ENCODE measurements around the gene OCA2.

Gene OCA2

DNA sequence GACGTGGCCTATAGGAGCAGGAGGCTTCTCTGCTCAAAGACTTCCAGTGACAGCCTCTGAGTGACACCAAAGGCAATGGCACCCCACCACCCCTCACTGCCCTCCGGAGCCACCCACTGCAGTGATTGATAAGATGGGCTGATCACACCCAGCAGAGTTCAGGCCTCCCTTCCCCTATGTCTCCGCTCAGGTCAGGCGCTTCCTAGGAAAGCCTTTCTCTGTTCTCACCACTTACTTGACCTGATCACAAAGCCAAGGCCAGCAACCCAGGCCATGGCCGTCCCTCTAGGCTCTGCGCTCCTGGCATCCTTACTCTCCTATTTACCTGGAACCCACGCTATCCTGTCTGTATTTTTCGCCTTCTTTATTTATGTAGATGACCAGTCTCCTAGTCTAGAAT lies 282.3 kb downstream of the OCA2 start:
- DNase-seq (ENCODE audit: insufficient read length, low spot score) (no peak), FAIRE-seq (no peak)
- TF ChIP-seq, protein P1, sequence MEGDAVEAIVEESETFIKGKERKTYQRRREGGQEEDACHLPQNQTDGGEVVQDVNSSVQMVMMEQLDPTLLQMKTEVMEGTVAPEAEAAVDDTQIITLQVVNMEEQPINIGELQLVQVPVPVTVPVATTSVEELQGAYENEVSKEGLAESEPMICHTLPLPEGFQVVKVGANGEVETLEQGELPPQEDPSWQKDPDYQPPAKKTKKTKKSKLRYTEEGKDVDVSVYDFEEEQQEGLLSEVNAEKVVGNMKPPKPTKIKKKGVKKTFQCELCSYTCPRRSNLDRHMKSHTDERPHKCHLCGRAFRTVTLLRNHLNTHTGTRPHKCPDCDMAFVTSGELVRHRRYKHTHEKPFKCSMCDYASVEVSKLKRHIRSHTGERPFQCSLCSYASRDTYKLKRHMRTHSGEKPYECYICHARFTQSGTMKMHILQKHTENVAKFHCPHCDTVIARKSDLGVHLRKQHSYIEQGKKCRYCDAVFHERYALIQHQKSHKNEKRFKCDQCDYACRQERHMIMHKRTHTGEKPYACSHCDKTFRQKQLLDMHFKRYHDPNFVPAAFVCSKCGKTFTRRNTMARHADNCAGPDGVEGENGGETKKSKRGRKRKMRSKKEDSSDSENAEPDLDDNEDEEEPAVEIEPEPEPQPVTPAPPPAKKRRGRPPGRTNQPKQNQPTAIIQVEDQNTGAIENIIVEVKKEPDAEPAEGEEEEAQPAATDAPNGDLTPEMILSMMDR (IDR thresholded peaks at IDR 0.05; ENCODE audit: insufficient read depth, missing control alignments) = no peak

DNA sequence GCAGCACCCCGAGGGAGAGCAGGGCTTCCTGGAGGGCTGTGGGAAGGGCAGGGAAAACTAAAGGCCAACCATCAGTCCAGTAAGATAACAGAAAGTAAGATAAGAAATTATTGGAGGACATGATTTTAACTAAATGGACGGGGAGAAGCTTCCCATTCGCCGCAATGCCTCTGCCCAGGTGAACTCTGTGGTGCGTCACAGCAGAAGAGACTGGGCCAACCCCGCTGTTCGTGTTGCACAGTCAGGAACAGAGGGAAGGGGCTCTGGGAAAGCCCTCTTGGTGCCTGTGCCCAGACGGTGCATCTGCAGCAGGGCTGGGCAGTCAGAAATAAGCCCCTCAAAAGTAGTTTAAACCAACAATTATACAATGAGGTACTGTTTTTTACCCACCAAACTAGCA lies 284.1 kb downstream of the OCA2 start:
- FAIRE-seq = no peak
- no peak for DNase-seq (ENCODE audit: insufficient read length, low spot score)
- TF ChIP-seq, protein P1 (IDR thresholded peaks at IDR 0.05; ENCODE audit: insufficient read depth, missing control alignments) = no peak

DNA sequence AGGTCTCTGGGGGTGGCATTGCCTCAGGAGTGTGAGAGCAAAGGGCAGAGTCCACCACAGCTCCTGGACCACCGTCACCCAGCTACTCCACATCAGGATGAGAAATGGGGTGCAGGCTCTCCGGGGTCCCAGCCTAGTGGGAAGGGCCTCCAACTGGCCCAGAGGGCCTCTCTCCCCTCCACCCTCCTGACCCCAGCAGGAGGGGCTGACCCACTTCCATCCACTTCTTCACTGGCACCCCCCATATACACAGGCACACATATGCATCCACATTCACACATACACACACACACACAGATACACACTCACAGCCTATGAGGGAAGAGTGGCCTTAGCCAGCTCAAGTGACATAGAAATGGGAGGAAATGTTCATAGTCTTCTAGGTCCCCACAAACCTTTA lies 286.0 kb downstream of the OCA2 start:
- FAIRE-seq = no peak
- TF ChIP-seq, protein P1 (IDR thresholded peaks at IDR 0.05; ENCODE audit: insufficient read depth, missing control alignments) = no peak
- DNase-seq (ENCODE audit: insufficient read length, low spot score) = no peak

DNA sequence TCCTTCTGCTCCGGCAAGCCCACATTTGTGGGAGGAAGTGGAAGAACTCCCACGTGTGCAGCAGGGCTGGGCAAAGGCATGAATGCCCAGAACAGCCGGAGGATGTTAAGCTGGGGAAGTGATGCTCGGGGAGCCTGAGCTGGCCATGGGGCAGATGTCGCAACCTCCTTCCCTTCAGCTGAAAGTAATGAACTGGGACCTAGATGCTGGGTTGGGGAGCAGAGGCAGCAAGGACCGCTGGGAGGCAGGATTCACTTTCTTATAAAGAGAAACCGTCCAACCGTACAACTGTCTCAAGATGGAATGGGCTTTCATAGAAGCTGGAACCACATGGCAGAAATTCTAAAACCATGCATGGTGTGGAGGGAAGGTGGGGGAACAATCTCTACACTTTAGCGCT lies 290.9 kb downstream of the OCA2 start:
- no peak for FAIRE-seq
- TF ChIP-seq, protein P1 (IDR thresholded peaks at IDR 0.05; ENCODE audit: insufficient read depth, missing control alignments) = no peak
- DNase-seq (ENCODE audit: insufficient read length, low spot score) = no peak

DNA sequence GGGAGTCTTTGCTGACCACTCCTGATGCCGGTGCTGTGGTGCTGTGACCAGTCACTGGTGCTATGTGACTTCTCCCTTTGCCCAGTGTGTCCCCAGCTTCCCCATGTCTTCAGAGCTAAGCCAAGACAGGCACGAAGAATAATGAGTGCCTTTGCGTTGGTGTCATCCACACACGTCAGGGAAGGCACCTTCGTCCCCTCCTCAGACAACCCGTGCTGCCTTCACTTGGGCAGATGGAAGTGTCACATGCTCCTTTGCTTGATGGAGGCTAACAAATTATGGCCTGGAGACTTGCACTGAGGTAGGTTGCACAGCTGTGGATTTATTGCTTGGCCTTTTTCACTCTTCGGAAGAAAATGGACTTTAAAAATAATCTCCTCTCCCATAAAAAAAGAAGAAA lies 291.8 kb downstream of the OCA2 start:
- FAIRE-seq (no peak), DNase-seq (ENCODE audit: insufficient read length, low spot score) (no peak)
- TF ChIP-seq, protein P1 (IDR thresholded peaks at IDR 0.05; ENCODE audit: insufficient read depth, missing control alignments) = no peak

DNA sequence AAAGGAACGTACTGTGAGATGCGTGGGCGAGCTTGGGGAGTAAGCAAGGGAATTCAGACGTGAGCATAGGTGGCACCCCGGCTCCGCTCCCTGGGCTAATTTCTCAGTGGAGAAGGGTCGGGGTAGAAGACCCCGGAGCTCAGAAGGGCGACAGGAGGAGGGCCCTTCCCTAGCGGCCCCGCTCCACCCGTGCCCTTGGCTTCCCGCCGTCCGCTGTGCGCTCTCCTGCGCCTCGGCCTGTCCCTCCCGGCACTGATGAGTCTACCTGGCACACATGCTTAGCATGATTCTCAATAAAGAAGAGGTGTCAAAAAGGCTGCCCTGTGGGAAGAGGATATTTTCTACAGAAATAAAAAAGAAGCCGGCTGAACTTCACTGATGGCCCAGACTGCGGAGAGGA lies 292.7 kb downstream of the OCA2 start:
- DNase-seq (ENCODE audit: insufficient read length, low spot score) = no peak
- FAIRE-seq = no peak
- TF ChIP-seq, protein P1 (IDR thresholded peaks at IDR 0.05; ENCODE audit: insufficient read depth, missing control alignments) = no peak

DNA sequence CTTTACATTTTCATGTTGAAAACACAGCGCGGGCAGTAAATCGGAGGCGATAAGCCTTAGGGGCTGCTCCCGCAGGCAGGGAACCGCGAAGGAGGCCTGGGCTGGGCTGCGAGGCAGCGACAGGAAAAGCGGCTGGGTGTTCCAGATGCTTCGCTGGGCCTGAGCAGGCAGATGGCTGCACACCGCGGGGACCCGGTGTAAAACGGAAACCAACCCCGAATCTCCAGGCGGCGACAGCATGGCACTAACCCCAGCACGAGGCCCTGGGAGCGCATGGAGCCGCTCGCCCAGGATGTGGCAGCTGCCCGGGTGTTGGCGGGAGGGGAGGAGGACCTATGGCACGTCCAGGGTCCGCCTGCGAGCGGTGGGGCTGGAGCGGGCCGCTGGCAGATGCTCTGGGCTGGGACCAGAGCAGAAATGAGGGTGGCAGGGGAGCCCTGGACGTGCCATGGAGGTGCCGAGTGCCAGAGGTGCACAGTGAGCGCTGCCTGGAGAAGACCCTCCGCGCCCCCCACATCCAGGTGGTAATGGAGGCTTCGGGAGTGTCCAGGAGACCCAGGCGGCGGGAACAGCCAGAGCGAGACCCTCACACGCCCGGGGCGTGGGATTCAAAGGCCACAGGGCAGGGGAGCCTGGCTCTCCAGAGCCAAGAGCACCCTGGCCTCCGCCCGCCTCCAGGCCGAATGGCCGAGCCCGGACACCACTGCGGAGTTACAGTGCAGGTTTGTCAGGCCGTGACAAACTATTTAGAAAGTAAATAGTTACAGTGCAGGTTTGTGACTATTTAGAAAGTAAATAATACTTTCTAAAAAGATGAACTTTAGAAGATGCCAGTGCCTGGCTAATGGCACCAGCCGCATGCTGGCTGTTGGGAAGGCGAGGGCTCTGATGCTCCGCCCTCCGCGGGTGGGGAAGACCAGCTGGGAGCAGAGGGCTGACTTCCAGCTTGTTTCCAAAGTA lies 293.6 kb downstream of the OCA2 start:
- no peak for DNase-seq (ENCODE audit: insufficient read length, low spot score)
- TF ChIP-seq, protein P1 (IDR thresholded peaks at IDR 0.05; ENCODE audit: insufficient read depth, missing control alignments) = no peak
- FAIRE-seq = no peak

All from D721Med (cell line).